SK-N-SH (cell line): ENCODE measurements around the gene ANK2.

ENCODE experiments used
- EP300 ChIP-seq, 2 experiments: IDR thresholded peaks; 2 replicates each; pipeline versions ENCODE4 v1.4.0 to v1.6.1; 2012; ENCODE audit warnings: borderline replicate concordance in 1 of 2, low read depth in 1 of 2, low read length in 1 of 2
- RXRA ChIP-seq: IDR thresholded peaks from 2 replicates; pipeline ENCODE4 v1.4.0; 2012; ENCODE audit warnings: low read depth, mild to moderate bottlenecking, borderline replicate concordance
- TF ChIP-seq, protein P1 (sequence below): IDR thresholded peaks from 2 replicates; pipeline ENCODE4 v1.4.0; 2012; ENCODE audit warnings: low read depth

DNA sequence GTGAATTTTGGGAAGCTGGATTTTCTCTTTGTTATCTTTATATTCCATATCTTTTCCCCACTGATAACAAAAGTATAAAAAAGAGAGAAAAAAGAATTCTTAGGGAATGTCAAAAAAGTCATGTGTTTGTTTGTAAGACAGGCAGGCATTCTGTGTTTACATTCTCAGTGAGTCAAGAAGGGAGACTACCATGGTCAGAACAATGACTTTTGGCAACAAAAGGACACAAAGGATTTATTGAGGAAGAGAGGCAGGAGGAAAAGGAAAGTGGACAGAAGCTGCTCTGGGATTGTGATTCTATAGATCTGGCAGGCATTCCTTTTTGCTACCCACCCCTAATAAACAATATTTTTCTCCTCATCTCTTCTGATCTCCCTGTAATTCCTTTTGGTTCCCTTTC lies 5.9 kb upstream of the ANK2 start:
- TF ChIP-seq, protein P1, sequence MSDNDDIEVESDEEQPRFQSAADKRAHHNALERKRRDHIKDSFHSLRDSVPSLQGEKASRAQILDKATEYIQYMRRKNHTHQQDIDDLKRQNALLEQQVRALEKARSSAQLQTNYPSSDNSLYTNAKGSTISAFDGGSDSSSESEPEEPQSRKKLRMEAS: no peak
- TF ChIP-seq RXRA: no peak
- TF ChIP-seq EP300 (IDR thresholded peaks at IDR 0.05; ENCODE audit: borderline replicate concordance in 1 of 2, low read depth in 1 of 2, low read length in 1 of 2): no peak
